Nephron (organoid): ENCODE results near the gene NDUFB6.
"Not testable (repeated sequence)": the region's sequence is repeated elsewhere in the genome, so short reads cannot be mapped to it uniquely, and the experiment has no call there.

Source experiments
- H3K27ac Mint-ChIP-seq, 3 experiments: 2 replicates each; pipeline ENCODE4 v1.8.0; 2020; ENCODE audit warnings: mixed read lengths in 3 of 3, mild to moderate bottlenecking in 2 of 3, moderate library complexity in 1 of 3
- H3K27me3 Mint-ChIP-seq: 2 replicates; pipeline ENCODE4 v1.8.0; 2021; ENCODE audit warnings: low read depth, mild to moderate bottlenecking, moderate library complexity, mixed read lengths
- H3K36me3 Mint-ChIP-seq: 2 replicates; pipeline ENCODE4 v1.8.0; 2020; ENCODE audit warnings: low read depth, mixed read lengths
- H3K4me1 Mint-ChIP-seq: 2 replicates; pipeline ENCODE4 v1.8.0; 2020; ENCODE audit warnings: mixed read lengths
- H3K4me3 Mint-ChIP-seq, 3 experiments: 2 replicates each; pipeline ENCODE4 v1.8.0; 2020; ENCODE audit warnings: mild to moderate bottlenecking in 3 of 3, mixed read lengths in 3 of 3, moderate library complexity in 2 of 3
- H3K9me3 Mint-ChIP-seq: 2 replicates; pipeline ENCODE4 v1.8.0; 2020; ENCODE audit warnings: mixed read lengths
- TF ChIP-seq, protein P1 (sequence below), 3 experiments: fragments of 200-600 bp; sonication (generic); IDR thresholded peaks; one replicate each; pipeline ENCODE4 v1.5.0; 2021; ENCODE audit warnings: antibody characterized with exemption in 3 of 3; ENCODE audit not compliant: unreplicated experiment in 3 of 3

NDUFB6 gene

DNA sequence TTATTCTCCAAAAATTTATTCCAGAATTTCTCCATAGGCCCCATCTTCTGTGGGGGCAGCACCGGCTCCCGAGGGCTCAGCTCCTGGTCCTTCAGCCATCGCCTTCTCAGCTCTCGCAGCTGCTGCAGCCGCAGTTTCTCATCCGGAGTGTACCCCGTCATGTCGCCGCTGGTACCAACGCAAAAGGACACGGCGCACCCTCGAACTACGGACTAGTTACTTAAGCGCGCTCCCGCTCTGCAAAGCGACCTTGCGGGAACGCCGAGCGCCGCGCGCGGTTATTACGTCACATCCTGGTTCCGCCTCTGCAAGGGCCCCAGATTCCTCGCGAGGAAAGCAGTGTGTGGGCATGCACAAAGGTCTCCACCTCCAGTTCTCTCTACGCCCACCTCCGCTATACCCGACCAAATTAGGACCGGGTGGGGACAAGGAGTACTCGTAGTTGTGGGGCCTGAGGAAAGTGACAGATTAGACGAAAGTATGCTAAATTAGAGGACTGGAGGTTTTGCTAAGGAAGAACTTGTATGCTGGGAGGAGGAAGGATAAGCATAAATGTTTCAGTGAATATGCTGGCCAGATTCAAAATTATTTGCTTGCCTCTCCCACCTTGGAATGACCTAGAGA, at the start of gene NDUFB6:
Gene NDUFB6, minus strand, starts transcription at position 260 of the 624 bp plus-strand sequence. Its CDS starts 99 bp downstream, at position 161.
- TF ChIP-seq, protein P1, sequence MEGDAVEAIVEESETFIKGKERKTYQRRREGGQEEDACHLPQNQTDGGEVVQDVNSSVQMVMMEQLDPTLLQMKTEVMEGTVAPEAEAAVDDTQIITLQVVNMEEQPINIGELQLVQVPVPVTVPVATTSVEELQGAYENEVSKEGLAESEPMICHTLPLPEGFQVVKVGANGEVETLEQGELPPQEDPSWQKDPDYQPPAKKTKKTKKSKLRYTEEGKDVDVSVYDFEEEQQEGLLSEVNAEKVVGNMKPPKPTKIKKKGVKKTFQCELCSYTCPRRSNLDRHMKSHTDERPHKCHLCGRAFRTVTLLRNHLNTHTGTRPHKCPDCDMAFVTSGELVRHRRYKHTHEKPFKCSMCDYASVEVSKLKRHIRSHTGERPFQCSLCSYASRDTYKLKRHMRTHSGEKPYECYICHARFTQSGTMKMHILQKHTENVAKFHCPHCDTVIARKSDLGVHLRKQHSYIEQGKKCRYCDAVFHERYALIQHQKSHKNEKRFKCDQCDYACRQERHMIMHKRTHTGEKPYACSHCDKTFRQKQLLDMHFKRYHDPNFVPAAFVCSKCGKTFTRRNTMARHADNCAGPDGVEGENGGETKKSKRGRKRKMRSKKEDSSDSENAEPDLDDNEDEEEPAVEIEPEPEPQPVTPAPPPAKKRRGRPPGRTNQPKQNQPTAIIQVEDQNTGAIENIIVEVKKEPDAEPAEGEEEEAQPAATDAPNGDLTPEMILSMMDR (IDR thresholded peaks at IDR 0.05; ENCODE audit: unreplicated experiment in 3 of 3): no peak
- Mint-ChIP-seq H3K9me3 (no peaks in the 10 kb centered on the region), H3K4me3 (peak within 1 kb of the TSS; percentile 99 to 100 (median 99)), H3K27me3 (no peaks in the 10 kb centered on the region), H3K36me3 (peaks cover 14% of the 10 kb centered on the region), H3K27ac (peak within 1 kb of the TSS; percentile 92 to 99 (median 99)), H3K4me1 (peaks cover 17% of the 10 kb centered on the region)

DNA sequence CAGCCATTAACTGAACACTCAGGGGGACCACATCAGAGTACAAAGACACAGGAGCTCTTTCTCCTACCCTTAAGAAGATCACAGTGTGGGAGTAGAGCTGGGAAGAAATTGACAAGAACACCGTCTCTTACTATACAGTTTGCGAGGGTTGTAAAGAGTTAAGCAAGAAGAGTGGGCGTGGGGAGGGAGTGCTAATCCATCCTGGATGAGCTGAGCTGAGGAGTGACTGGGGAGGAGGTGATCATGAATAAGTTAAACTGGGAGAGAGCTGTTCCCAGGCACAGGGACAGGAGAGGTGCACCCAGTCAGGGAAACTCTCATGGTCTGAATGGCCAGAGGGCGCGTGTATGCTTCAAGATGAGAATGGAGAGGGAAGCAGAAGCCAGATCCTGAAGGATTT, 45.3 kb upstream of the NDUFB6 start:
- Mint-ChIP-seq H3K9me3 (peaks cover 2% of the 10 kb centered on the region), H3K4me1 (no peaks in the 10 kb centered on the region), H3K27ac (no peak overlapping the region), H3K27me3 (peaks cover 22% of the 10 kb centered on the region), H3K36me3 (no peaks in the 10 kb centered on the region), H3K4me3 (no peak overlapping the region)
- TF ChIP-seq, protein P1 (IDR thresholded peaks at IDR 0.05; ENCODE audit: unreplicated experiment in 3 of 3): no peak

DNA sequence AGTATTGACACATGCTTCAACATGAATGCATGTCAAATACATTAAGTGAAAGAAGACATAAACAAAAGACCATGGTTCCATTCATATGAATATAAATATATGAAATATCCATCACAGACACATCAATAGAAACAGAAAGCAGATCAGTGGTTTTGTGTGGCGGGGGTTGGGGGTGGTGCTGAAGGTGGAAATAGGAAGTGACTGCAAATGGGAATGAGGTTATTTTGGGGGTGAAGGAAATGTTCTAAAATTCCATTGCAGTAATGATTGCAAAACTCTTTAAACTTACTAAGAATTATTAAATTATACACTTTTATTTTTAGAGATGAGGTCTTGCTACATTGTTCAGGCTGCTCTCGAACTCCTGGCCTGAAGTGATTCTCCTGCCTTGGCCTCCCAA, 33.9 kb upstream of the NDUFB6 start:
- Mint-ChIP-seq H3K27me3 (peaks cover 3% of the 10 kb centered on the region), H3K36me3 (no peaks in the 10 kb centered on the region), H3K4me3 (no peak overlapping the region), H3K9me3 (no peaks in the 10 kb centered on the region), H3K27ac (no peak overlapping the region), H3K4me1 (peaks cover 14% of the 10 kb centered on the region)
- TF ChIP-seq, protein P1 (IDR thresholded peaks at IDR 0.05; ENCODE audit: unreplicated experiment in 3 of 3): no peak

DNA sequence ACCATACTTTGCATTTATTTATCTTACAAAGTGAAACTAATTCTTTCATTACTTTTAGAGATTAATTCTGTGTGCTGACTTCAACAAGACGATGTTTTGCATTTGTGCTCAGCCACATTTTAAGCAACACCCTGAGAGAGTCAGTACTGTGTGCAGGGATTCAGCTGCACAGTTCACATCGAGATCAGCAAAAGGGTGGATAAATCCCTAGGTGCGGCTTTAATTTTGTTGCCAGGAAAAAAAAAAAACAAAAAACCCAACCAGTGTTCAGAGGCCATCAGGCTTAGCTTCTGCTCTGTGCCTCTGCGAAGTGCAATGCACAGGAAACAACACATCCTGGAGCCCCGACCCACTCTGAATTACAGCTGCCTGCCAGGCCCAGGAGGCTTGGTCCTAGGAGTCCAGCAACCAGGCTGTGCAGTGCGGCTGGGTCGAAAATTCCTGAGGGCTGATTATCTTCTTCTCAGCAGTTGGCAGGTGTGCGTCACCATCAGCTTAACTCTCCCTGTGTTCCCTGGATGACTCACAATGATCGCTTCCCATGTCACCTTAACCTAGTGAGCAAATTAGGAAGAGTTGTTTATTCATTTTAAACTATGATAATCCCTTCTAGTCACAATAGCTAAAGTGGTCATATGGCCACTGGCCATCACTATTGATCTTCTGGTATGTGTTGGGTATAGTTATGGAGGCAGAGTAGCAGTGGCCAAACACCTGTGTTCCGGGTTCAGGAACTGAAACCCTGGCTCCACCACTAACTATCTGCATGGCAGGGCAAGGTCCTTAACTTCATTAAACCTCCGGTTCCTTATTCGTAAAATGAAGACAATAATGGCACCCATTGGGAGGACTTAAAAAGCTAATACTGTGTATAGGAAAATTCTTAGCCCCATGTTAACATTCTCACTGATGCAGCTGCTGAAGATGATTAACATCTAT, 31.2 kb upstream of the NDUFB6 start:
- Mint-ChIP-seq H3K27me3 (peaks cover 12% of the 10 kb centered on the region), H3K4me1 (peaks cover 14% of the 10 kb centered on the region), H3K36me3 (no peaks in the 10 kb centered on the region), H3K27ac (no peak overlapping the region), H3K9me3 (peaks cover under 1% of the 10 kb centered on the region), H3K4me3 (no peak overlapping the region)
- TF ChIP-seq, protein P1 (IDR thresholded peaks at IDR 0.05; ENCODE audit: unreplicated experiment in 3 of 3): no peak

DNA sequence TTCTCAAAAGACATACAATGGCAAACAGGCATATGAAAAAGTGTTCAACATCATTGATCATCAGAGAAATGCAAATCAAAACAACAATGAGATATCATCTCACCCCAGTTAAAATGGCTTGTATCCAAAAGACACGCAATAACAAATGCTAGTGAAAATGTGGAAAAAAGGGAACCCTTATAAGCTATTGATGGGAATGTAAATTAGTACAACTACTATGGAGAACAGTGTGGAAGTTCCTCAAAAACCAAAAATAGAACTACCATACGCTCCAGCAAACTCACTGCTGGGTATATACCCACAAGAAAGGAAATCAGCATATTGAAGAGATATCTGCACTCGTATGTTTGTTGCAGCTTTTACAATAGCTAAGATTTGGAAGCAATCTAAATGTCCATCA, 26.1 kb upstream of the NDUFB6 start:
- H3K4me3 Mint-ChIP-seq, H3K27ac Mint-ChIP-seq, H3K27me3 Mint-ChIP-seq, H3K36me3 Mint-ChIP-seq: not testable (repeated sequence)
- H3K9me3 Mint-ChIP-seq: peaks cover 11% of the 10 kb centered on the region
- H3K4me1 Mint-ChIP-seq: peaks cover 14% of the 10 kb centered on the region

DNA sequence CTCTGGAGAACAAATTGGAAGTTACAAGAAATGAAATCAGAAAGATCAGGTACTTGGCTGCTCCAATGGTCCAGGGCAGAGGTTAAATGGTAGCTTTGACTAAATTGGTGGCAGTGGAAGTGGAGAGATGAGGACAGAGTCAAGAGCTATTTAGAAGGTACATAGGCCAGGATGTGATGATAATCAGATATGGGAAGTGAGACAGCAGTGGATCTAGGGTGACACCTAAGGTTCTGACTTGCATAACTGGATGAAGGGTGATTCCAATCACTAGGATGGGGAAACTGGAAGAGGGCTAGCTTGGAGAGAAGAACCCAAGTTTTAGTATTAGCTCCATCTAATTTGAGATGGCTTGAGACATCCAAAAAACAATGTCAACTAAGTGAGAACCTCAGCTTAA, 24.0 kb upstream of the NDUFB6 start:
- Mint-ChIP-seq H3K4me3 (no peak overlapping the region), H3K9me3 (peaks cover 11% of the 10 kb centered on the region), H3K27ac (no peak overlapping the region), H3K36me3 (no peaks in the 10 kb centered on the region), H3K4me1 (peaks cover under 1% of the 10 kb centered on the region), H3K27me3 (peaks cover 9% of the 10 kb centered on the region)
- TF ChIP-seq, protein P1 (IDR thresholded peaks at IDR 0.05; ENCODE audit: unreplicated experiment in 3 of 3): no peak
